ENCODE measurements around the gene NAV1. TPM values are rescaled to one million over a fixed set of nuclear protein-coding genes. Genes with fewer than 3 reads are reported as not detected.
"Not testable (repeated sequence)": the region's sequence is repeated elsewhere in the genome, so short reads cannot be mapped to it uniquely, and the experiment has no call there.

NAV1 gene
- polyA plus RNA-seq, 1 donor from 2014 or later, result 1.3 TPM

DNA sequence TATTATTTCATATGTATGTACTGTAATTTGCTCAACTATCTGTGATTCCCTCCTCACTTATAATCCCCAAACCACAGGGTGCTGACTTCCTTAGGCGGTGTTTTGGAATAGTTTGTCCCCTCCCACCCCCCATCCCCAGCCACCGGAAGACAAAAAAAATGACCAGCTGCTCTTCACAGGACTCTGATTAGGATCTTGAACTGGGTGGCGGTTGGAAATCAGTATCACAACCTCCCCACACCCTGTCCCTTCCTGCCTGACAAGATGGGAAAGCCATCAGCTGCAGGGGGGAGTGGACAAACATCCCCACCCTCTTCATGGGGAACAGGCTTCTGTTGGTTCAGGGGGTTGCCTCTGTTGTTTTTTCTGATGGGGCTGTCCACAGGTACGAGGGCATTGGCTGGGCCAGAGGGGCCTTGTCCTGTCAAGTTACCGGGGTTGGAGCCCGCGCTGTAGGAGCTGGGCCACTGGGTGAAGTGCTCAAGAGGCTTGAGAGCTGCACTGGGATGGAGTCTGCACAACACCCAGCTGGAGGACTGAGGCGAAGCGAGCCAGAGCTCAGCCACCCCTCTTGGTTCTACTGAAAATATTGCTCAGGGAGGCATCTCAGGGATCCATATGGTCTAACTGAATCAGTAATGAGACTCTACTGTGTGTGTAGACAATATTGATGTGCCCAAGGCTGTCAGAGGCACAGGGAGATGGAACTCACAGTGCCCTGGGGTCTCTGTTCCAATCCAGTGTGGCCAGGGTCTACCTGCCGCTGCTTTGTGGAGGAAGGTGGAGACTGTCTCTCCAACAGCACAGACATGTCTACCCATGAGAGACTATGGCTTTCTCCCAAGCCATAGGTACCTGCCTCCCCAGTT lies 28.2 kb downstream of the NAV1 start:
- Mint-ChIP-seq H3K27ac (no peak overlapping the region), H3K4me1 (no peaks in the 10 kb centered on the region), H3K36me3 (peaks cover 3% of the 10 kb centered on the region), H3K9me3 (no peaks in the 10 kb centered on the region), H3K27me3 (peaks cover 4% of the 10 kb centered on the region), H3K4me3 (no peak overlapping the region)

DNA sequence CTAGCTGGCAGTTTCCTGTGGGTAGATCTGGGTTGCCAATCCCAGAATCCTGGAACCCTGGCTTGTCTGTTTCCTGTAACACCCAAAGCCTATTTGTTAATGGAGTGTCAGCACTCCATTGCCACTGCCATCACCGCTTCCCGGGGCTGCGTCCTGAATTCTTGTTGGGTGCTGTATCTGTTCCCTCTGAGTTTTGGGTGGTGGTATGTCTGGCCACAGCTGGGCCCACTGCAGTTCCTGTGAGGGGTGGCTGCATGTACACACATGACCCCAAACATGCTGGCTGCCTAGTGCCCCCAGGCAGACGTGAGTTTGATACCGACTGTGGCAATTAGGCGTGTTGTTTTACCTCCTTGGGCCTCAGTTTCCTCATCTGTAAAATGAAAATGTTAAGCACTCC lies 29.3 kb downstream of the NAV1 start:
- no peaks in the 10 kb centered on the region for H3K36me3 Mint-ChIP-seq
- H3K27ac Mint-ChIP-seq, result no peak overlapping the region
- H3K27me3 Mint-ChIP-seq, result peaks cover 4% of the 10 kb centered on the region
- no peak overlapping the region for H3K4me3 Mint-ChIP-seq
- H3K4me1 Mint-ChIP-seq, result peaks cover 0 to 6% (median 4%) of the 10 kb centered on the region in 3 donors
- H3K9me3 Mint-ChIP-seq, result no peaks in the 10 kb centered on the region

DNA sequence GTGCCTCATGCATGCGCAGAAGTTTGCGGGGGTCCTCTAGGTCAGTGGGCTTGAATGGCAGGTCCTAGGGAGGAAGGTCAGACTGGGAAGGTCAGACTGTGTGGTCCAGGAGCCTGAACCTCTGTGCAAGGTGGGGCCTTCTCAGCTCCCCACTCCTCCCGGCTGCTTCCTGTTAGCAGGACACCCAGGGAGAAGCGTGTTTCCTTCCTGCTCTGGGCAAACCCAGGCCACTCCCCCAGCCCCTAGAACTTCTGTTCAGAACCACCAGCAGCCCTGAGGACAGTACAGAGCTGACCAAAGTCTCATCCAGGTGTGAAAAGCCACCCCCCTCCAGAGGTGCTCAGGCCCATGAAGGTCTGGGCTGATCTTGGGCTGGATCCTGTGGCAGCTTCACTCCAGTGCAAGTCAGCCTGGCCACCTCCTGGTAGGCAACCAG lies 29.9 kb downstream of the NAV1 start:
- H3K9me3 Mint-ChIP-seq, result no peaks in the 10 kb centered on the region
- no peak overlapping the region for H3K27ac Mint-ChIP-seq
- peaks cover 4% of the 10 kb centered on the region for H3K27me3 Mint-ChIP-seq
- peaks cover 0 to 10% (median 4%) of the 10 kb centered on the region in 3 donors for H3K4me1 Mint-ChIP-seq
- H3K4me3 Mint-ChIP-seq, result no peak overlapping the region
- no peaks in the 10 kb centered on the region for H3K36me3 Mint-ChIP-seq

DNA sequence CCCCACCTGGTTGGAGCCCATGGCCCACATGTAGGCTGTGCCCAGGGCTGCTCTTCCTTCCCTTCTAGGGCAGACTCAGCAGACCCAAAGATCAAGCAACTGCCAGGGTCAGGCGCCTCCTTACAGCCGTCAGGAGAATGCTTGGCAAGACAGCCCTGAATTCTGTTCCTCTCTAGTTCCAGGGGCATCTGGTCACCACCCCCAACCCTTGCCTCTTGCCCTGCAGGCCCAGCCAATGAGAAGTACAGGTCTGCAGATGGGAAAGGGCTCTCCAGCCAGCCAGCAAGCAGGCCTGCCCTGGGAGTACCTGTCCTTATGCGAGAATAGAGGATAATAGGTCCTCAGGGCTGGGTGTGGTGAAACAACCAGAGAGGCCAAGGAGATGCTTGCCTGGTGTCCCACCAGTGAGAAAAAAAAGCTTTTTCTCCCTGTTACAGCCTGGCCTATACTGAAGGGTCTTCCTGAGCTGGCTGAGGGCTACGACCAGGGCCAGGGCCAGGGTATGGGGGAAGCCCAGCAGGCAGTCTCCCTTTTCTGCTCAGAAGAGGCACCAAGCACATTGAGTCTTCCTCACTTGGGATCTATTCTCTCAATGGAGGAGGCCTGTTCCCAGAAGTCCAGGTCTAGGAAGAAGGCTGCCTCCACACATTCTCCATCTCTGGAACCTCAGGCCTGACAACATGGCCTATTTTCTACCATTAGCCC lies 31.4 kb downstream of the NAV1 start:
- H3K27ac Mint-ChIP-seq, result no peak overlapping the region
- no peaks in the 10 kb centered on the region for H3K9me3 Mint-ChIP-seq
- H3K4me3 Mint-ChIP-seq, result no peak overlapping the region
- H3K27me3 Mint-ChIP-seq, result peaks cover 4% of the 10 kb centered on the region
- H3K4me1 Mint-ChIP-seq, result peaks cover 0 to 10% (median 4%) of the 10 kb centered on the region in 3 donors
- no peaks in the 10 kb centered on the region for H3K36me3 Mint-ChIP-seq

DNA sequence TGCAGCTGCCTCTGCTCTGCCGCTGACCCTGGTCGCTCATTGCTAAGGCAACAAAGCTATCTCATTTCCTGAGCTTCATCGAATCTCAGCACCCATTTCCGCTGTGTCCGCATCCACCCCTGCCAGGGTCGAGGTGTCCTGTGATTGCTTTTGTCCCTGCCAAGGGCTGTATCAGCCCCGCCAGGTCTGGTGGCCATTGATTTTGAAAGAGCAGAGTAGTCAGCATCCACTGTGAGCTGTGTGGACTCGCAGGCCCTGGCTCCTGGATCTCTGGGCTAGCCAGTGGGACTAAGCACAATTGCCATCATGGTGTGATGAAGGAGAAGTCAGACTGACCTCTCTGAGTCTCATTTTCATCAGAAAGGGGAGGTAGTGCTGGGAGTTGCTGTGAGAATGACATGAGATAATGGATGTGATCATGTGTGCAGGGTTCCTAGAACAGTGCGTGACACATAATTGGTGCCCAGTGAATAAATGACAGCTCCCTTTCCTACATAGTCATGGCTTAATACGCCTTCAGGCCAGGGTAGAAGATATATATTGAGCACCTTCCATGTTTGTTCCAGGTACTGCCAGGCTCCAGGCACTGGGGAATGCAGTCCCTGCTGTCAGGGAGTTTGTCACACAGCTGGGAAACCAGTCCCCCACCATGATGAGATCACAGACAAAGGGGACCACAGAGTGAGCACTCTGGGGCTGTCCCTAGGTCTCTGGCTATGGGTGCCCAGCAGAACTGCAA lies 32.1 kb downstream of the NAV1 start:
- Mint-ChIP-seq H3K4me1 (peaks cover 0 to 10% (median 4%) of the 10 kb centered on the region in 3 donors), H3K27ac (peak overlapping the region in 1 of 3 donors; percentile 54), H3K9me3 (peaks cover 0 to under 1% (median 0%) of the 10 kb centered on the region in 3 donors), H3K4me3 (no peak overlapping the region), H3K36me3 (no peaks in the 10 kb centered on the region), H3K27me3 (peaks cover 4% of the 10 kb centered on the region)

DNA sequence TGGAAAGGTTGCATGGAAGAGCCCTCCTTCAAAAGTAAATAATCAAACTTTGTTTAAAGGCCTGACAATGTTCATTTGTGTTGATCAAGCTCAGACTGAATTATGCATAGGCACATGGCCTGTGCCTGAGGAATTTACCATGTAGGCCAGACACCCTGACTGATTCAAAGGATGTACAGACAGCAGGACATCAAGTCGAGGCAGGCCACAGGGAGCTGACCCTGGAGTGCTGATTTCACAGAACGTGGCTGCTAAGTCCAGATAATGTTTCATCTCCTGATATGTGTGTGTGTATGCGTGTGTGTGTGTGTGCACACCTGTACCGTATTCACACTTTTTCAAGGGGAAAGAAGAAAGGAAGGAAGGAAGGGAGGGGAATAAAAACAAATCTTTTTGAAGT lies 34.1 kb downstream of the NAV1 start:
- peak overlapping the region in 1 of 4 donors; percentile 13 for H3K4me3 Mint-ChIP-seq
- H3K27ac Mint-ChIP-seq, result no peak overlapping the region

DNA sequence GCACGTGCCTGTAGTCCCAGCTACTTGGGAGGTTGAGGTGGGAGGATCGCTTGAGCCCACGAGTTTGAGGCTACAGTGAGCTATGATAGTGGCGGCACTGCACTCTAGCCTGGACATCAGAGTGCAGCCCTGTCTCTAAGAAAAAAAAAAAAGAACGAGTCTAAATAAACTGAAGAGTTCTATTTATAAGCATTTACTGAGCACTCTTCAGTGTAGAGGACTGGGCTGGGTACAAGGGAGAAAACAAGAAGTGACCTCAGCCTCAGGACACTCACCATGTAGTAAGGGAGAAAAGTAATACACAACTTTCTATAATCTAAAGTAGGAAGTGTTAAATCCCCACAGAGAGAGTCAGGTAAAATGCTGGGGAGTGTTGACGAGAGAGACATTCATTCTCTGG lies 35.0 kb downstream of the NAV1 start:
- H3K27ac Mint-ChIP-seq, result no peak overlapping the region
- H3K4me1 Mint-ChIP-seq, result peaks cover 0 to 10% (median 4%) of the 10 kb centered on the region in 3 donors
- H3K27me3 Mint-ChIP-seq, result no peaks in the 10 kb centered on the region
- H3K4me3 Mint-ChIP-seq, result no peak overlapping the region
- peaks cover 0 to 17% (median 5%) of the 10 kb centered on the region in 3 donors for H3K9me3 Mint-ChIP-seq
- peaks cover 5% of the 10 kb centered on the region for H3K36me3 Mint-ChIP-seq

More for the DNA sequence above, 34.1 kb downstream of the NAV1 start:
- Mint-ChIP-seq H3K36me3 (peaks cover 5% of the 10 kb centered on the region), H3K4me1 (peaks cover 0 to 10% (median 4%) of the 10 kb centered on the region in 3 donors), H3K9me3 (peaks cover 0 to 10% (median 5%) of the 10 kb centered on the region in 3 donors), H3K27me3 (no peaks in the 10 kb centered on the region)

DNA sequence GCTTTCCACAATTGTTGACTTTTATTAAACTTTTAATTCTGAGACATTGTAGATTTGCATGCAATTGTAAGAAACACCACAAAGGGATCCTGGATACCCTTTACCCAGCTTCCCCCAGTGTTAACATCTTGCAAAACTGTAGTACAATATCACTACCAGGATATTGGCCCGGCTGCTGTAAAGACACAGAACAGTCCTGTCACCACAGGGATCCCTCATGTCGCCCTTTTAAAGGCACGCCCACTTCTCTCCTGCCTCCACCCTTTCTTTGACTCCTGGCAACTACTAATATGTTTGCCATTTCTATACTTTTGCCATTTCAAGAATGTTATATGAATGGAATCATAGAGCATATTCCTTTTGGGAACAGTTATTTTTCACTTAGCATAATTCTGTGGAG lies 37.0 kb downstream of the NAV1 start:
- H3K27me3 Mint-ChIP-seq, result peaks cover 2% of the 10 kb centered on the region

DNA sequence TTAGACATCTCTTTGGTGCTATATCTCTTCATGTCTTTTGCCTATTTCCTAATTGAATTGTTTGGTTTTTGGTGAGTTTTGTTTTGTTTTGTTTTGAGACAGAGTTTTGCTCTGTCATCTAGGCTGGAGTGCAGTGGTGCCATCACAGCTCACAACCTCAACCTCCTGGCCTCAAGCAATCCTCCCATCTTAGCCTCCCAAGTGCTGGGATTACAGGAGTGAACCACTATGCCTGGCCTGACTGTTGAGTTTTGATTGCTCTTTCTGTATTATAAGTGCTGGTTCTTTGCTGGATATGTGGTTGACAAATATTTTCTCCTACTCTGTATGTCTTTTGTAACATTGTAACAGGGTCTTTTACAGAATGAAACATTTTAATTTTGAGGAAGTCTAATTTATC lies 38.0 kb downstream of the NAV1 start:
- Mint-ChIP-seq H3K27me3 (peaks cover 4% of the 10 kb centered on the region), H3K27ac (no peak overlapping the region), H3K36me3 (peaks cover 5% of the 10 kb centered on the region), H3K4me3 (no peak overlapping the region), H3K9me3 (peaks cover 0 to 17% (median 5%) of the 10 kb centered on the region in 3 donors), H3K4me1 (peaks cover 0 to 10% (median 4%) of the 10 kb centered on the region in 3 donors)

More for the DNA sequence above, 37.0 kb downstream of the NAV1 start:
- peaks cover 0 to 10% (median 4%) of the 10 kb centered on the region in 3 donors for H3K4me1 Mint-ChIP-seq
- H3K4me3 Mint-ChIP-seq, result no peak overlapping the region
- H3K9me3 Mint-ChIP-seq, result peaks cover 0 to 17% (median 5%) of the 10 kb centered on the region in 3 donors
- peaks cover 5% of the 10 kb centered on the region for H3K36me3 Mint-ChIP-seq
- no peak overlapping the region for H3K27ac Mint-ChIP-seq

DNA sequence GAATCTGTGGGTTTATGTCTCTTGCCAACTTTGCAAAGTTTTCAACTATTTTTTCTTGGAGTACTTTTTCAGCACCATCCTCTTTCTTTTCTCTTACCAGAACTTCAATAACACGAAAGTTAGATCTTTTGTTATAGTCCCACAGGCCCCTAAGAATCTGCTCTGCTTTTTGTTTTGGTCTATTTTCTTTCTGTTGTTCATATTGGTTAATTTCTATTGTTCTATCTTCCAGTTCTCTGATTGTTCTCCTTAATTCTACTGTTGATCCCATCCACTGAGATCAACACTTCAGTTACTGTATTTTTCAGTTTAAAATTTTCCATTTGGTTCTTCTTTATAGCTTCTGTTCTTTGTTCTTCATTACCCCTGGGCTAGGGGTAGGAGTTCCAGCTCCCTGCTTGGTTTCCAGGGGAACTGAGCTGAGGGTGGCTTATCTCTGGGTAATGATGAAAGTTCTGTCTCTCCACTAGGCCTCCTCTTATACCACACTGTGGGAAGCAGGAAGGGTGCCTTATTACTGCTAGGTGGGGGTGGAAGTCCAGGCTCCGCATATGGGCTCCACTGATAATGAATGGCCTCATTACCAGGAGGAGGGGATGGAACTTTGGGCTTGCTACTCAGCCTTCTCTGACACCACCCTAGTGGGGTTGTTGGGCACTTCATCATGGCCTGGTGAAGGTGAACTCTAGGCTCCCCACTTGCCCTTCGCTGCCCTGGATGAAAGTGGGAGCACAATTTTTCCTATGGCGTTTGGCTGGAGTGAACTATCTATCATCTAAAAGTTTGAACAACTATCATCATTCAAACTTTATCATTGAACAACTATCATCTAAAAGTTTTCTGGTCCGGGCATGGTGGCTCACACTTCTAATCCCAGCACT lies 39.3 kb downstream of the NAV1 start:
- no peak overlapping the region for H3K27ac Mint-ChIP-seq
- peaks cover 5% of the 10 kb centered on the region for H3K36me3 Mint-ChIP-seq
- H3K4me1 Mint-ChIP-seq, result peaks cover 0 to 4% (median 0%) of the 10 kb centered on the region in 3 donors
- peaks cover 6% of the 10 kb centered on the region for H3K27me3 Mint-ChIP-seq
- peak overlapping the region in 1 of 4 donors; percentile 3 for H3K4me3 Mint-ChIP-seq
- peaks cover 0 to 17% (median 5%) of the 10 kb centered on the region in 3 donors for H3K9me3 Mint-ChIP-seq

DNA sequence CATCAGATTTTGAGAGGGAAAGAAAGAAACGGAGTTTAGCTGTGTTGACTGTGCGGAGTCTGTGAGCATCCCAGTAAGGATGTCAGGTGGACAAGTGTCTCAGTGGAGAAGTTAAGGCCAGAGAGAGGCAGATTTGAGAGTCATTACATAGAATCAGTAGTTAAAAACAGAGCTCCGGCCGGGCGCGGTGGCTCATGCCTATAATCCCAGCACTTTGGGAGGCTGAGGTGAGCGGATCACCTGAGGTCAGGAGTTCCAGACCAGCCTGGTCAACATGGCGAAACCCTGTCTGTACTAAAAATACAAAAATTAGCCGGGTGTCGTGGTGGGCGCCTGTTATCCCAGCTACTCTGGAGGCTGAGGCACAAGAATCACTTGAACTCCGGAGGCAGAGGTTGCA lies 42.4 kb downstream of the NAV1 start:
- peak overlapping the region in 1 of 3 donors; percentile 70 for H3K27ac Mint-ChIP-seq
- H3K27me3 Mint-ChIP-seq, H3K4me3 Mint-ChIP-seq, H3K36me3 Mint-ChIP-seq, H3K4me1 Mint-ChIP-seq: not testable (repeated sequence)
- H3K9me3 Mint-ChIP-seq, result peaks cover 0 to 17% (median 2%) of the 10 kb centered on the region in 3 donors

DNA sequence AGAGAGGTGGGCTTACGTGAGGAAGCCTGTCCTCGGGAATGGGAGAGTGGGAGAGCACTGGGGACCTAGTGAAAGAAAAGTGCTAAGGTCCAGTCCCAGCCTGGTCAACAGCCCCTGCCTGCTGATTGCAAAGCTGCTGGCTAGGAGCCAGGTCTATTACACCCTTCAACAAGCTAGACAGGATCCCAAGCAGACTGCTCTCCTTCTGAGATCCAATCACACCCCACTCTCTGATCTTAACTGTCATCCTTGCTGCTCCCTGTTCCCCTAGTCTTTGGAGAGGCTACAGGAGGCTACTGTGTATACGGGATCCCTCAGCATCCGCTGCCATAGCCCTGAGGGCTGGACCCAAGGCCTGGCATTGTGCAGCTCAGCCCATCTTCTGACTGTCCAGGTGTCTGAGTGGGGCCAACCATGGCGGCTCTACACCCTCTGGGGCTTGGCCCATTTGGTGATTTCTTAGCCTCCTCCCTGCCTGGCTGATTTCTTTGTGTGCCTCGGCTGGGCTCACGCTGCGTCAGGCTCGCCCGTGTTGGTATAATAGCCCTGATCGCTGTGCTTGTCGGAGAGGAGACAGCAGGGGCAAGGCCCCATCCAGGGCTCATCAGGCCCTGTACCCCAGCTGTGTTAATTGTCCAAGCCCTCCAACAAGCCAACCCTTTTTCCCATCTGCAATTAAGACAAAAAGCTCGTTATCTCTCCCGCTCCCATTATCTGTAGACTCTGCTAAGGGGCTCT lies 43.9 kb downstream of the NAV1 start:
- no peak overlapping the region for H3K4me3 Mint-ChIP-seq
- peaks cover 2% of the 10 kb centered on the region for H3K36me3 Mint-ChIP-seq

DNA sequence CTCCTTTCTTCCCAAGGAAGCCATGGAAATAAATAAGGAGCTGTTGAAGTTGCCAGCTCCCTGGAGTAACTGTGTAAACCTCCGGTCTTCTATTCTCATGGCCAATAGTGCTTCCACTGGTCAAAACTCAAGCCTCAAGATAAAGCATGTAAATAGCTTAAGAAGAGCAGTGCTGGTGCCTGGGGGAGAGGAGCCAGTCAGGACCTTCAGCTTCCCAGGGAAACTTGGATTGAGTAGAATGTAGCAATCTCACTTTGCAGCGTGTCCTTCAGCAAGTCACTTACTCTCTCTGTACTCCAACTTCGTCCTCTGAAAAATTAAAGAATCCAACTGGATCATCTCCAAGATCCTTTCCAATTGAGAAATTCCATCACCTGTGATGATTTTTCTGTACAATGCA lies 44.7 kb downstream of the NAV1 start:
- Mint-ChIP-seq H3K36me3 (peaks cover 2% of the 10 kb centered on the region), H3K9me3 (peaks cover 0 to 4% (median 0%) of the 10 kb centered on the region in 3 donors), H3K4me1 (peaks cover 0 to 2% (median 0%) of the 10 kb centered on the region in 3 donors), H3K4me3 (no peak overlapping the region), H3K27me3 (peaks cover 6% of the 10 kb centered on the region), H3K27ac (no peak overlapping the region)

More for the DNA sequence above, 43.9 kb downstream of the NAV1 start:
- H3K9me3 Mint-ChIP-seq, result peaks cover 0 to 12% (median under 1%) of the 10 kb centered on the region in 3 donors
- peaks cover 6% of the 10 kb centered on the region for H3K27me3 Mint-ChIP-seq
- no peaks in the 10 kb centered on the region for H3K4me1 Mint-ChIP-seq
- H3K27ac Mint-ChIP-seq, result no peak overlapping the region
